PFSK-1 (cell line): ENCODE measurements around the gene GLDN.

Source experiments
- FOXP2 ChIP-seq: optimal IDR thresholded peaks from 2 replicates; pipeline ENCODE3; 2011; ENCODE audit warnings: borderline replicate concordance, control low read depth, inconsistent platforms; ENCODE audit not compliant: insufficient read depth; ENCODE audit errors: extremely low read length, extremely low read depth
- POLR2AphosphoS5 ChIP-seq: IDR thresholded peaks from 2 replicates; pipeline ENCODE4 v1.6.1; 2012; ENCODE audit warnings: low read depth, mild to moderate bottlenecking, control low read depth, low read length, moderate library complexity
- SIN3A ChIP-seq: IDR thresholded peaks from 2 replicates; pipeline ENCODE4 v1.6.1; 2012; ENCODE audit warnings: mild to moderate bottlenecking, low read length, moderate library complexity, borderline replicate concordance; ENCODE audit not compliant: insufficient read depth
- TAF1 ChIP-seq: IDR thresholded peaks from 2 replicates; pipeline ENCODE4 v1.6.1; 2012; ENCODE audit warnings: low read length, control low read depth, borderline replicate concordance; ENCODE audit not compliant: insufficient read depth
- TF ChIP-seq, protein P1 (sequence below), 2 experiments: IDR thresholded peaks; 2 replicates each; pipeline versions ENCODE4 v1.6.1 to v1.8.0; 2011 to 2012; ENCODE audit warnings: low read depth in 2 of 2, low read length in 2 of 2, control low read depth in 1 of 2, inconsistent platforms in 1 of 2, mild to moderate bottlenecking in 1 of 2, moderate library complexity in 1 of 2; ENCODE audit not compliant: insufficient read depth in 1 of 2

The GLDN gene

DNA sequence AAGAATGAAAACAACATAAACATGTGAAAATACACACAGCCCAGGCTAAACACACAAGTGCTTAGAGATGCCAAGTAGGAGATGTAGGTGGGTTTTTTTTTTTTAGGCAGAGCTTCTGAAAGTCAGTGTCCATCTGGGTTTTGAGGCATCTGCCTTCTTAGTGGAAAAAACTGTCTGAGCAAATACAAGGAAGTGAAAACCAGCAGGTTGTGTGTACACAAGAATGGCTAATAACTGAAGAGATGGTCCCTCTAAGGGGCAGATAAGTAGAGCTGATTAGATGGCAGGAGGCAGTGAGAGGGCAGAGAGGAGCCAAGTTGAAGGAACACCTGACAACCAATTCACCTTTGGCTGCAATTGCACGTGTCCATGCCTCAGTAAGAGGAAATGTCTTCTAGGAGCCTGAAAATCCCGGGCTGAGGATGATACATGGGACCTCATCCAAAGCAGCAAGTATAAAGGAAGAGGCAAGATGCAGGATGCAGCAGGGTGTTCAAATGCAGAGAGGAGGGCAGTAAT lies 37.9 kb upstream of the GLDN start:
- TF ChIP-seq FOXP2, result no peak
- no peak for TF ChIP-seq SIN3A

DNA sequence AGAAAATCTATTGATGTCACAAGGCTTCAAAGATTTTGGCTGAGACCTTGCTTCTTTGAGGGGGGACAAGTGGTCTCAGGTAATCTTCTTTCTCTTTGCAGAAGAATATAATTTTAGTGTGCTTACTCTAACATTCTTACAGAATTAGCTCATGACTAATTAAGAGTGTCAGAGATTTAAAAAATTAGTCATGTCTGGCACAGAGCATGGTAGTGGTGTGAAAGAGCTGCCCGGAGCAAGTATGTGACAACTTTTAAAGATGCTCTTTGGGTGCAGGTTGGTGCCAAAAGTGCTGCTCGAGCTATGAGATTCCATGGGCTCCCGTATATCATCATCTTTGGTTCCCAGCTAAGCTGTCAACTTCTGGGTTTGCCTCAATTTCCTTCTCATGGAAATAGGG lies 34.1 kb upstream of the GLDN start:
- TF ChIP-seq, protein P1, sequence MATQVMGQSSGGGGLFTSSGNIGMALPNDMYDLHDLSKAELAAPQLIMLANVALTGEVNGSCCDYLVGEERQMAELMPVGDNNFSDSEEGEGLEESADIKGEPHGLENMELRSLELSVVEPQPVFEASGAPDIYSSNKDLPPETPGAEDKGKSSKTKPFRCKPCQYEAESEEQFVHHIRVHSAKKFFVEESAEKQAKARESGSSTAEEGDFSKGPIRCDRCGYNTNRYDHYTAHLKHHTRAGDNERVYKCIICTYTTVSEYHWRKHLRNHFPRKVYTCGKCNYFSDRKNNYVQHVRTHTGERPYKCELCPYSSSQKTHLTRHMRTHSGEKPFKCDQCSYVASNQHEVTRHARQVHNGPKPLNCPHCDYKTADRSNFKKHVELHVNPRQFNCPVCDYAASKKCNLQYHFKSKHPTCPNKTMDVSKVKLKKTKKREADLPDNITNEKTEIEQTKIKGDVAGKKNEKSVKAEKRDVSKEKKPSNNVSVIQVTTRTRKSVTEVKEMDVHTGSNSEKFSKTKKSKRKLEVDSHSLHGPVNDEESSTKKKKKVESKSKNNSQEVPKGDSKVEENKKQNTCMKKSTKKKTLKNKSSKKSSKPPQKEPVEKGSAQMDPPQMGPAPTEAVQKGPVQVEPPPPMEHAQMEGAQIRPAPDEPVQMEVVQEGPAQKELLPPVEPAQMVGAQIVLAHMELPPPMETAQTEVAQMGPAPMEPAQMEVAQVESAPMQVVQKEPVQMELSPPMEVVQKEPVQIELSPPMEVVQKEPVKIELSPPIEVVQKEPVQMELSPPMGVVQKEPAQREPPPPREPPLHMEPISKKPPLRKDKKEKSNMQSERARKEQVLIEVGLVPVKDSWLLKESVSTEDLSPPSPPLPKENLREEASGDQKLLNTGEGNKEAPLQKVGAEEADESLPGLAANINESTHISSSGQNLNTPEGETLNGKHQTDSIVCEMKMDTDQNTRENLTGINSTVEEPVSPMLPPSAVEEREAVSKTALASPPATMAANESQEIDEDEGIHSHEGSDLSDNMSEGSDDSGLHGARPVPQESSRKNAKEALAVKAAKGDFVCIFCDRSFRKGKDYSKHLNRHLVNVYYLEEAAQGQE (IDR thresholded peaks at IDR 0.05; ENCODE audit: insufficient read depth in 1 of 2, low read depth in 2 of 2, low read length in 2 of 2), result no peak
- TF ChIP-seq TAF1, result no peak
- no peak for TF ChIP-seq POLR2AphosphoS5
- TF ChIP-seq FOXP2, result no peak
- TF ChIP-seq SIN3A, result no peak

DNA sequence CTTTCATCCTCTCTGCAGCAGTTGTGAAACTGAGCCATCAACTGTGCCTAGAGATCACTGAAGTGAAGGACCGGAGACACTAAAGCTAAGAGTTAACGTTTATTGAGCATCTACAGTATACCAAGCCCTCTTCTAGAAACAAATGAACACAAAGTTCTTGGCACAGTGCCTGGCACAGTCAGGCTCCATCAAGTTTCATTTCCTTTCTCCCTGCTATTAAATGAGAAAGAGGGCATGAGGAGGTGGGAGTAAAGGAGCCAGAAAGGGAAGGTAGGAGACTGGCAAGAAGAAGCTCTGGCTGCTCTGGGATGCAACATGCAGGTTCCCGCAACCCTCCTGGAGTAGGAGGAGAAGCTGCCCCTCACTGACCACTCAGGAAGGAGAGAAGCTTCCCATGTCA lies 33.6 kb upstream of the GLDN start:
- TF ChIP-seq POLR2AphosphoS5 (no peak), SIN3A (no peak), FOXP2 (no peak), TAF1 (no peak)
- TF ChIP-seq, protein P1 (IDR thresholded peaks at IDR 0.05; ENCODE audit: insufficient read depth in 1 of 2, low read depth in 2 of 2, low read length in 2 of 2), result no peak

DNA sequence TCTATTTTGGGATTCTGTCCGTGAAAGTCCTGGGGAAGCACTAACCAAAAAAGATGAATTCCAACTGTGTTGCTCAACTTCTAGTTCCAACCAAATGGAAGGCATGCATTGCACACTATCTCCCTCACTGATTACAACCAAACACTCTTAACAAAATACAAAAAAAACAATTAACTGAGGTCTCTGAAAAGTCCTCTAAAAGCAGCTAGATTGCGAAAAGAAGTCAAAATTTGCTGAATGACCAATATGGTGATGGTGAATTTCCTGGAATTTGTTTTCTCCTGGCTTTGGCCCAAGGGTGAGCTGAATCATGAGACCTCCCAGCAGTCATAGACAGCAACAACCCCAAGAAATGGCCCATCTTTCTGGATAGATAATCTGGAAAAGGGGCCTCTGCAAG lies 31.4 kb upstream of the GLDN start:
- TF ChIP-seq POLR2AphosphoS5, result no peak
- TF ChIP-seq TAF1, result no peak
- no peak for TF ChIP-seq SIN3A
- TF ChIP-seq FOXP2, result no peak
- TF ChIP-seq, protein P1 (IDR thresholded peaks at IDR 0.05; ENCODE audit: insufficient read depth in 1 of 2, low read depth in 2 of 2, low read length in 2 of 2), result no peak

DNA sequence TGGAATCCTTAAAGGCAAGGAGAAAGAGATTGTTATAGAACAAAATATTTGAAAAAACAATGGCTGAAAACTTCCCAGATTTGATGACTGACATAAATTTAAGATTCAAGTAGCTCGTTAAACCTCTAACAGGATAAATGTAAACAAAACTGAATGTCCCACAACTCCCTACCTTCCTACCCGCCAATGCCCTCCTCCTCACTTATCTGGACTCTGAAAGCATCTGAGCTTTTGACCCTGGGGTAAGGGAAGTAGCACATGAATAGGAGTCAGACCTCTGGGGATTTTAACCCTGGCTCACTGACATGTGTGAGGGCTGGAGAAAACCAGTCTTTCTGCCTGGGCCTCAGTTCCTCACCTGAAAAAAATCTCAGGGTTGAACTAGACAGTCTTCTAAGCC lies 29.9 kb upstream of the GLDN start:
- TF ChIP-seq, protein P1 (IDR thresholded peaks at IDR 0.05; ENCODE audit: insufficient read depth in 1 of 2, low read depth in 2 of 2, low read length in 2 of 2), result no peak
- no peak for TF ChIP-seq TAF1
- no peak for TF ChIP-seq SIN3A
- no peak for TF ChIP-seq POLR2AphosphoS5
- TF ChIP-seq FOXP2, result no peak
